ENCODE results near the gene S1PR2. TPM values are rescaled to one million over a fixed set of nuclear protein-coding genes. Genes with fewer than 3 reads are reported as not detected.

S1PR2 gene
- total RNA-seq, 4 donors from 2014 or later = 15.1 to 16.8 (median 15.9) TPM

GRCh38 chr19:10270616-10271394, 39.7 kb upstream of the S1PR2 start, which contains the start of gene ICAM1:
Gene ICAM1 (plus strand): TSS chr19:10271120. CDS start chr19:10271160, 40 bp downstream.
- DNase-seq (ENCODE audit: low spot score) (peak; percentile 77), ATAC-seq (ENCODE audit: low FRiP score) (peak; percentile 80)
- TF ChIP-seq CTCF (IDR thresholded peaks at IDR 0.05) = no peak

- no peak for TF ChIP-seq CTCF (IDR thresholded peaks at IDR 0.05)
- peak; percentile 38 for ATAC-seq (ENCODE audit: low FRiP score)
- peak; percentile 52 for DNase-seq (ENCODE audit: low spot score)
These were observed 39.1 kb upstream of the S1PR2 start for GRCh38 chr19:10270180-10270615.

- peak in 2 of 3 donors; percentile 7 to 96 for TF ChIP-seq CTCF (IDR thresholded peaks at IDR 0.05)
- ATAC-seq (ENCODE audit: low FRiP score) = peak; percentile 66
- DNase-seq (ENCODE audit: low spot score) = peak; percentile 87
These were observed 38.4 kb upstream of the S1PR2 start for GRCh38 chr19:10269333-10270179.

GRCh38 chr19:10268071-10268470, 36.9 kb upstream of the S1PR2 start:
- no peak for DNase-seq (ENCODE audit: low spot score)
- no peak for TF ChIP-seq CTCF (IDR thresholded peaks at IDR 0.05)
- no peak for ATAC-seq (ENCODE audit: low FRiP score)

- no peak for DNase-seq (ENCODE audit: low spot score)
- no peak for ATAC-seq (ENCODE audit: low FRiP score)
- TF ChIP-seq CTCF (IDR thresholded peaks at IDR 0.05) = no peak
These were observed 35.6 kb upstream of the S1PR2 start for GRCh38 chr19:10266706-10267105.

GRCh38 chr19:10262771-10263170, 31.6 kb upstream of the S1PR2 start:
- ATAC-seq (ENCODE audit: low FRiP score) = no peak
- DNase-seq (ENCODE audit: low spot score) = no peak
- TF ChIP-seq CTCF (IDR thresholded peaks at IDR 0.05) = no peak
